ENCODE results near the gene ABLIM3.

GRCh38 chr5:149265068-149265465 lies 123.8 kb downstream of the ABLIM3 start:
- TF ChIP-seq CTCF (CRISPR knock-in tag; IDR thresholded peaks at IDR 0.05) (no peak), E2F1 (CRISPR knock-in tag; IDR thresholded peaks at IDR 0.05) (no peak), NR0B2 (CRISPR knock-in tag; IDR thresholded peaks at IDR 0.05) (no peak), MAZ (IDR thresholded peaks at IDR 0.05; ENCODE audit: borderline replicate concordance, low read depth, low read length) (no peak), MAZ (CRISPR knock-in tag; IDR thresholded peaks at IDR 0.05; ENCODE audit: low read depth) (no peak), ZBTB33 (CRISPR knock-in tag; IDR thresholded peaks at IDR 0.05) (no peak), SMYD3 (CRISPR knock-in tag; IDR thresholded peaks at IDR 0.05) (no peak)
